HepG2 (cell line): ENCODE data around the gene FBXL7.

Source experiments
- CCAR2 ChIP-seq: fragments of 200-400 bp; formaldehyde crosslinking; optimal IDR thresholded peaks from 2 replicates; pipeline ENCODE3; 2018; ENCODE audit warnings: low read depth, mild to moderate bottlenecking, low read length, moderate library complexity
- CHD4 ChIP-seq: fragments of 200-600 bp; sonication (generic); IDR thresholded peaks from 2 replicates; pipeline ENCODE4 v1.7.0; 2017; ENCODE audit warnings: mild to moderate bottlenecking, low read length, borderline replicate concordance
- POLR2AphosphoS2 ChIP-seq: IDR thresholded peaks from 2 replicates; pipeline ENCODE4 v1.6.1; 2011; ENCODE audit warnings: low read depth, low read length, improper control_type of control experiment
- SIN3B ChIP-seq: fragments of 150-350 bp; IDR thresholded peaks from 2 replicates; pipeline ENCODE4 v1.6.1; 2014; ENCODE audit warnings: low read length
- ZNF468 ChIP-seq: sonication (generic); formaldehyde crosslinking; IDR thresholded peaks from 2 replicates; pipeline ENCODE4 v1.8.0; 2022; ENCODE audit warnings: mild to moderate bottlenecking, moderate library complexity, missing genetic modification reagents

DNA sequence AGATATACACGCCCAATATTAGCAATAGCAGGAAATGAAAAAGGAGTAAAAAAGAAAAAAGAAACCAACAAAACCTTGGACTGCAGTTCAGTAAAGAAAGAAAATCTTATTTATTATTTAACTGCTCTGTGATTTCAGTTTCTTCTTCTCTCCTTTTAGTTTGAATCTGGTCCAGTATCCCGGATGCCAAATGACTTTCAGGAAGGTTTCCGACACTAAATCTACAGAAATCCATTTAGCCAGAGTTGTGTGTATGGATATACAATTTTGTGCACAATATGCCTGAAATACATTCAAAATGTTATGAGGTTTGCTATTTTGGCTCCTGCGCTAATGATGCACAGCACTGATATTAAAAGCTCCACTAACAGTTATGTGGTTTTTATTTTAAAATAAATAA, 64.5 kb downstream of the FBXL7 start:
- TF ChIP-seq CCAR2 (no peak), ZNF468 (CRISPR knock-in tag) (no peak), POLR2AphosphoS2 (no peak), SIN3B (no peak), CHD4 (no peak)
